ENCODE data around the gene PLA2G3. TPM values are rescaled to one million over a fixed set of nuclear protein-coding genes. Genes with fewer than 3 reads are reported as not detected.

PLA2G3 gene
- total and polyA plus RNA-seq, 2 experiments from 2014 or later, result 18.0 to 34.5 TPM

- peaks cover 25% of the 10 kb centered on the region for H3K79me2 ChIP-seq (replicated peaks; ENCODE audit: insufficient read depth)
- Mint-ChIP-seq H3K4me1 (peaks cover 16% of the 10 kb centered on the region), H3K9me3 (no peaks in the 10 kb centered on the region), H3K36me3 (ENCODE audit: low read depth) (peaks cover 29% of the 10 kb centered on the region), H3K27me3 (ENCODE audit: insufficient read depth, low read depth, poor library complexity) (peaks cover 7% of the 10 kb centered on the region), H3K4me3 (no peak overlapping the region), H3K27ac (no peak overlapping the region)
- ATAC-seq, result no peak
- no peak for DNase-seq (ENCODE audit: low spot score)
- H4K20me1 ChIP-seq (replicated peaks; ENCODE audit: insufficient read depth), result peaks cover 6% of the 10 kb centered on the region; the same call in 1 of the 2 replicates
- H3K9me2 ChIP-seq (ENCODE audit: insufficient read depth), result no peaks in the 10 kb centered on the region
- peaks cover 17% of the 10 kb centered on the region for H3K36me3 ChIP-seq (ENCODE audit: insufficient read depth)
- no peak for TF ChIP-seq STAT1 (IDR thresholded peaks at IDR 0.05; ENCODE audit: unreplicated experiment)
- no peak for TF ChIP-seq CREB1 (CRISPR knock-in tag; IDR thresholded peaks at IDR 0.05; ENCODE audit: low read depth)
- TF ChIP-seq POLR2AphosphoS5 (IDR thresholded peaks at IDR 0.05; ENCODE audit: low read depth), result no peak
- TF ChIP-seq ZNF462 (CRISPR knock-in tag; IDR thresholded peaks at IDR 0.05), result no peak
- TF ChIP-seq ZNF114 (CRISPR knock-in tag; IDR thresholded peaks at IDR 0.05), result no peak
- no peak for TF ChIP-seq JUNB (IDR thresholded peaks at IDR 0.05; ENCODE audit: unreplicated experiment)
- no peak for TF ChIP-seq EZH2phosphoT487 (IDR thresholded peaks at IDR 0.05; ENCODE audit: unreplicated experiment)
- TF ChIP-seq REST (IDR thresholded peaks at IDR 0.05; ENCODE audit: unreplicated experiment), result no peak
- no peak for TF ChIP-seq ZNF331 (CRISPR knock-in tag; IDR thresholded peaks at IDR 0.05; ENCODE audit: low read depth)
- no peak for TF ChIP-seq CTCF (conservative IDR thresholded peaks at IDR 0.05; ENCODE audit: low read depth in 2 of 2)
- no peak for TF ChIP-seq NANOG (IDR thresholded peaks at IDR 0.05; ENCODE audit: borderline replicate concordance)
- no peak for TF ChIP-seq EZH2 (IDR thresholded peaks at IDR 0.05; ENCODE audit: low read depth, unreplicated experiment)
- TF ChIP-seq ETS1 (IDR thresholded peaks at IDR 0.05), result no peak
- peaks cover 21% of the 10 kb centered on the region for H3K4me1 ChIP-seq (ENCODE audit: insufficient read depth)
- H3K4me2 ChIP-seq, result no peak overlapping the region
- H3K27me3 ChIP-seq (ENCODE audit: insufficient read depth), result no peaks in the 10 kb centered on the region
- no peak overlapping the region for H3K27ac ChIP-seq (ENCODE audit: low read depth)
- no peak overlapping the region for H2AFZ ChIP-seq
- no peaks in the 10 kb centered on the region for H3F3A ChIP-seq (replicated peaks; ENCODE audit: low read depth)
- no peak overlapping the region for H3K4me3 ChIP-seq
Measured at GRCh38 chr22:31137721-31138120, 2.6 kb downstream of the PLA2G3 start.

Measured in GM23338 (cell line).